IMR-90 (cell line): ENCODE data around the gene SLC38A3. TPM values are rescaled to one million over a fixed set of nuclear protein-coding genes. Genes with fewer than 3 reads are reported as not detected.

Experiments
- ATAC-seq: fragments of 200-7000 bp; cut with Tn5 transposase; 2 replicates; pipeline ENCODE4 v1.9.1; 2020; ENCODE audit warnings: low read depth, mild to moderate bottlenecking, moderate library complexity
- BruUV-seq: library from RNA; stranded (reverse); fragments of 400-500 nt; replicated peaks from 2 replicates; lab custom pipeline; 2021; lab: Mats Ljungman, UMichigan
- CTCF ChIA-PET: fragments of 300-600 bp; formaldehyde crosslinking; extraction: SDS; loops from one replicate; lab custom pipeline; 2021; ENCODE audit warnings: antibody characterized with exemption; lab: Yijun Ruan, JAX
- POLR2A ChIA-PET: fragments of 300-600 bp; sonication (Branson Sonifier 250); formaldehyde crosslinking; loops from one replicate; lab custom pipeline; 2022; ENCODE audit warnings: antibody characterized with exemption; ENCODE audit not compliant: unreplicated experiment; lab: Charles Lee
- DNase-seq: peaks from one replicate; pipeline ENCODE4 v3.0.0; 2013
- H2AFZ ChIP-seq: replicated peaks from 2 replicates; pipeline ENCODE3; 2013; ENCODE audit warnings: low read length, mild to moderate bottlenecking; ENCODE audit not compliant: poor library complexity
- H2AK5ac ChIP-seq: 2 replicates; pipeline ENCODE4 v1.6.1; 2013; ENCODE audit warnings: low read depth, low read length, inconsistent platforms
- H2AK9ac ChIP-seq: replicated peaks from 2 replicates; pipeline ENCODE3; 2013; ENCODE audit warnings: mild to moderate bottlenecking, low read depth, low read length, moderate library complexity; ENCODE audit not compliant: poor library complexity
- H2BK120ac ChIP-seq: 2 replicates; pipeline ENCODE4 v1.6.1; 2013; ENCODE audit warnings: low read depth, low read length, inconsistent platforms
- H2BK15ac ChIP-seq: 3 replicates; pipeline ENCODE4 v1.6.1; 2013; ENCODE audit warnings: low read depth, low read length, inconsistent platforms
- H2BK20ac ChIP-seq: 2 replicates; pipeline ENCODE4 v1.6.1; 2013; ENCODE audit warnings: low read depth, mild to moderate bottlenecking, inconsistent platforms, low read length, moderate library complexity
- H2BK5ac ChIP-seq: 2 replicates; pipeline ENCODE4 v1.6.1; 2013; ENCODE audit warnings: mild to moderate bottlenecking, low read depth, low read length, inconsistent platforms; ENCODE audit not compliant: poor library complexity, severe bottlenecking
- H3K14ac ChIP-seq: replicated peaks from 2 replicates; pipeline ENCODE4 v1.6.1; 2013; ENCODE audit warnings: low read depth, low read length, inconsistent platforms
- H3K18ac ChIP-seq: 2 replicates; pipeline ENCODE4 v1.6.1; 2013; ENCODE audit warnings: low read depth, low read length, control low read depth
- H3K23ac ChIP-seq: 2 replicates; pipeline ENCODE4 v1.6.1; 2013; ENCODE audit warnings: low read depth, low read length, inconsistent platforms
- H3K27ac ChIP-seq: 2 replicates; pipeline ENCODE4 v1.5.1; 2013; ENCODE audit warnings: mild to moderate bottlenecking, control low read depth, low read length; ENCODE audit not compliant: insufficient read depth
- H3K27me3 ChIP-seq: 2 replicates; pipeline ENCODE4 v1.6.1; 2013; ENCODE audit warnings: low read length; ENCODE audit not compliant: control insufficient read depth, insufficient read depth
- H3K36me3 ChIP-seq: 2 replicates; pipeline ENCODE4 v1.6.1; 2013; ENCODE audit warnings: low read length, mixed read lengths; ENCODE audit not compliant: control insufficient read depth, insufficient read depth
- H3K4ac ChIP-seq: 2 replicates; pipeline ENCODE4 v1.6.1; 2013; ENCODE audit warnings: low read depth, low read length, inconsistent platforms
- H3K4me1 ChIP-seq: 2 replicates; pipeline ENCODE4 v1.6.1; 2013; ENCODE audit warnings: low read length, mixed read lengths; ENCODE audit not compliant: control insufficient read depth, insufficient read depth
- H3K4me2 ChIP-seq: 2 replicates; pipeline ENCODE4 v1.6.1; 2013; ENCODE audit warnings: low read depth, mild to moderate bottlenecking, control low read depth, low read length, moderate library complexity
- H3K4me3 ChIP-seq: 2 replicates; pipeline ENCODE4 v1.5.1; 2013; ENCODE audit warnings: low read depth, mild to moderate bottlenecking, control low read depth, low read length, moderate library complexity; ENCODE audit not compliant: insufficient read depth
- H3K56ac ChIP-seq: 2 replicates; pipeline ENCODE4 v1.6.1; 2013; ENCODE audit warnings: low read length, inconsistent platforms; ENCODE audit not compliant: insufficient read depth; ENCODE audit errors: extremely low read depth
- H3K79me1 ChIP-seq, 2 experiments: 2 replicates each; pipeline ENCODE4 v1.6.1; 2013; ENCODE audit warnings: low read length in 2 of 2, inconsistent platforms in 1 of 2, low read depth in 1 of 2
- H3K9ac ChIP-seq: 2 replicates; pipeline ENCODE4 v1.6.1; 2013; ENCODE audit warnings: low read depth, low read length, control low read depth
- H3K9me1 ChIP-seq: 2 replicates; pipeline ENCODE4 v1.6.1; 2013; ENCODE audit warnings: low read length, inconsistent platforms; ENCODE audit not compliant: insufficient read depth
- H3K9me3 ChIP-seq: 2 replicates; pipeline ENCODE4 v1.6.1; 2013; ENCODE audit warnings: low read length; ENCODE audit not compliant: control insufficient read depth, insufficient read depth
- H4K20me1 ChIP-seq: 2 replicates; pipeline ENCODE4 v1.6.1; 2013; ENCODE audit warnings: low read length, inconsistent platforms; ENCODE audit not compliant: insufficient read depth
- H4K5ac ChIP-seq: 2 replicates; pipeline ENCODE4 v1.6.1; 2013; ENCODE audit warnings: mild to moderate bottlenecking, low read depth, low read length, control low read depth
- H4K8ac ChIP-seq, 2 experiments: 2 replicates each; pipeline ENCODE4 v1.6.1; 2013; ENCODE audit warnings: low read depth in 2 of 2, low read length in 2 of 2, control low read depth in 1 of 2, inconsistent platforms in 1 of 2
- H4K91ac ChIP-seq: 2 replicates; pipeline ENCODE4 v1.6.1; 2013; ENCODE audit warnings: low read depth, low read length, inconsistent platforms; ENCODE audit not compliant: insufficient read depth
- BHLHE40 ChIP-seq: fragments of 150-350 bp; IDR thresholded peaks from 2 replicates; pipeline ENCODE4 v1.6.1; 2016; ENCODE audit warnings: mild to moderate bottlenecking, low read depth, low read length
- CHD1 ChIP-seq: IDR thresholded peaks from 2 replicates; pipeline ENCODE4 v1.6.1; 2012; ENCODE audit warnings: low read depth, low read length, improper control_type of control experiment
- FOS ChIP-seq: fragments of 150-350 bp; IDR thresholded peaks from 2 replicates; pipeline ENCODE4 v1.6.1; 2016; ENCODE audit warnings: low read depth, low read length
- MAZ ChIP-seq: IDR thresholded peaks from 2 replicates; pipeline ENCODE4 v1.6.1; 2012; ENCODE audit warnings: low read depth, mild to moderate bottlenecking, low read length, improper control_type of control experiment, moderate library complexity, borderline replicate concordance
- MXI1 ChIP-seq: IDR thresholded peaks from 2 replicates; pipeline ENCODE4 v1.6.1; 2012; ENCODE audit warnings: low read depth, mild to moderate bottlenecking, low read length, moderate library complexity, borderline replicate concordance
- NFE2L2 ChIP-seq: fragments of 150-350 bp; IDR thresholded peaks from 2 replicates; pipeline ENCODE4 v1.6.1; 2016; ENCODE audit warnings: low read depth, mild to moderate bottlenecking, low read length
- RFX5 ChIP-seq: IDR thresholded peaks from 2 replicates; pipeline ENCODE4 v1.8.0; 2012; ENCODE audit warnings: low read depth, mild to moderate bottlenecking, low read length, moderate library complexity
- USF2 ChIP-seq: fragments of 150-350 bp; IDR thresholded peaks from 2 replicates; pipeline ENCODE4 v1.6.1; 2017; ENCODE audit warnings: mild to moderate bottlenecking, antibody characterized with exemption, low read length, low read depth
- WGBS, 2 experiments: methylation state at CpG; one replicate each; pipeline versions ENCODE4 v1.1.5 to v1.1.7; 2013; ENCODE audit warnings: missing lambda C conversion rate in 2 of 2; ENCODE audit not compliant: insufficient read length in 1 of 2; ENCODE audit errors: extremely low coverage in 2 of 2; 5-methylcytosine and 5-hydroxymethylcytosine counted together
- dilution Hi-C: fragments of 300-500 bp; cut with HindIII; formaldehyde crosslinking; loops from one replicate; pipeline ENCODE4 v1.14.3; 2018; ENCODE audit warnings: low sequenced_read_pairs; ENCODE audit not compliant: unreplicated experiment
- in situ Hi-C: fragments of 300-500 bp; cut with MboI; formaldehyde crosslinking; loops from 3 replicates; pipeline ENCODE4 v1.14.3; 2019; ENCODE audit warnings: low sequenced_read_pairs, inconsistent platforms, mixed read lengths
- intact Hi-C: fragments of 100-400 bp; cut with micrococcal nuclease; formaldehyde crosslinking; loops from 2 replicates; pipeline ENCODE4 v1.10.0; 2022
- polyA plus RNA-seq, 3 experiments: library from polyadenylated mRNA; depleted of rRNA; stranded (reverse); fragments of >200 nt; gene quantifications; 2 replicates each; pipeline ENCODE4 v1.2.3, GENCODE V29; 2012; ENCODE audit warnings: low replicate concordance in 1 of 3
- total RNA-seq: library from RNA; depleted of rRNA; stranded (reverse); fragments of >200 nt; gene quantifications from 2 replicates; pipeline ENCODE4 v1.2.3, GENCODE V29; 2012

The SLC38A3 gene
- total and polyA plus RNA-seq, 2 of the 4 experiments (the other 2 are of a cell fraction), result 0.12 to 0.36 TPM

DNA sequence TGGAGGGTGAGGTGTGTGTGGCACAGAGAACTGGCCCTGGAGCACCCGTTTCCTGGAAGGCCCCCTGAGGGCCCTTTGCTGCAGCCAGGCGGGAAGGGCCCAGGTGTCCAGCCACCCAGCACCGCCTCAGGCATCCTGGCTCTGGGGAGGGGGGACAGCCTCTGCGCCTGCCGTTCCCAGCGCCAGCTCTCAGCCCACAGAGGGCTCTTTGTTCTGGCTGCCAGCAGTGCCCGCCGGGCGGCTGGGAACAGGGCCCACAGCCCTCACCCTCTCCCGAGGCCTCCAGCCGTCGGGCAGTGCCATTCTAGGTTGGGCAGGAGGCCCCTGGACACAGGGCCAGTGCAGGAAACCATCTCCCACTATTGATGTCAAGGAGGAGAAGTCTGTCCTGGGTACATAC, 8.3 kb downstream of the SLC38A3 start:
- no CpG with 5 or more reads among the region's 12 CpGs for WGBS, 2 experiments
- H2AK5ac ChIP-seq, result no peak overlapping the region
- H3K23ac ChIP-seq, result no peak overlapping the region
- DNase-seq (no peak), ATAC-seq (no peak)
- peaks cover 35% of the 10 kb centered on the region for H3K27me3 ChIP-seq
- H2BK20ac ChIP-seq, result no peak overlapping the region
- dilution Hi-C loops (no loop called here), in situ Hi-C loops (no loop called here), intact Hi-C loops (no loop called here)
- no peak overlapping the region for H3K18ac ChIP-seq
- no peak overlapping the region for H3K27ac ChIP-seq
- H2AFZ ChIP-seq, result no peak overlapping the region
- ChIA-PET CTCF (interaction anchor here (1.0 kb wide), 1 partner anchor 19 kb away, joined by 3 read pairs; no protein-coding TSS in a partner anchor), POLR2A (no interaction called here)
- no peak overlapping the region for H3K4me2 ChIP-seq
- H3K9me1 ChIP-seq, result no peaks in the 10 kb centered on the region
- H4K8ac ChIP-seq, result no peak overlapping the region
- H3K14ac ChIP-seq, result no peak overlapping the region
- TF ChIP-seq BHLHE40 (no peak), FOS (no peak), MAZ (no peak), NFE2L2 (no peak), USF2 (no peak), MXI1 (no peak), CHD1 (no peak), RFX5 (no peak)
- no peak overlapping the region for H2BK15ac ChIP-seq
- H3K36me3 ChIP-seq, result no peaks in the 10 kb centered on the region
- H3K4me1 ChIP-seq, result peaks cover 2% of the 10 kb centered on the region; the same call in 1 of the 2 replicates
- H2AK9ac ChIP-seq, result no peak overlapping the region
- no peak overlapping the region for H2BK120ac ChIP-seq
- no peak overlapping the region for H3K4me3 ChIP-seq
- H2BK5ac ChIP-seq, result no peak overlapping the region
- no peak overlapping the region for H4K5ac ChIP-seq
- no peaks in the 10 kb centered on the region for H4K20me1 ChIP-seq
- no TSS peak for BruUV-seq
- no peak overlapping the region for H4K91ac ChIP-seq
- no peak overlapping the region for H3K9ac ChIP-seq
- no peak overlapping the region for H3K56ac ChIP-seq
- H3K4ac ChIP-seq, result no peak overlapping the region
- H3K9me3 ChIP-seq, result no peaks in the 10 kb centered on the region
- H3K79me1 ChIP-seq, result no peaks in the 10 kb centered on the region
